ENCODE measurements around the gene HSPA6. TPM values are rescaled to one million over a fixed set of nuclear protein-coding genes. Genes with fewer than 3 reads are reported as not detected.

The HSPA6 gene
- total and polyA plus RNA-seq, 10 of the 15 experiments (the other 5 are each of a cell fraction or from before 2014, with no cell fraction given) = 0.05 to 8.8 (median 0.66) TPM

GRCh38 chr1:161539731-161540569 is 15.6 kb downstream of the HSPA6 start (continued):
- TF ChIP-seq SPI1 (IDR thresholded peaks at IDR 0.05; ENCODE audit: borderline replicate concordance, insufficient read depth, low read depth, low read length) (peak; percentile 11; the same call in 1 of the 2 replicates), ZNF384 (IDR thresholded peaks at IDR 0.05; ENCODE audit: borderline replicate concordance, low read depth, low read length) (peak; percentile 83), SMARCA5 (IDR thresholded peaks at IDR 0.05) (peak; percentile 94), STAT1 (conservative IDR thresholded peaks at IDR 0.05) (0 out of 2 replicates have a peak, but pooled peaks have one; percentile 44), GATAD2B (conservative IDR thresholded peaks at IDR 0.05; ENCODE audit: low read depth) (peak; percentile 87), HCFC1 (IDR thresholded peaks at IDR 0.05; ENCODE audit: low read length) (peak; percentile 38; the same call in 1 of the 2 replicates), ZNF24 (IDR thresholded peaks at IDR 0.05) (peak; percentile 99), GABPA (IDR thresholded peaks at IDR 0.05; ENCODE audit: low read depth) (peak; percentile 76), IRF3 (IDR thresholded peaks at IDR 0.05) (peak; percentile 45; the same call in 1 of the 2 replicates), DPF2 (IDR thresholded peaks at IDR 0.05) (peak; percentile 85), TBL1XR1 (IDR thresholded peaks at IDR 0.05; ENCODE audit: low read depth, low read length) (peak; percentile 82), MEF2A (IDR thresholded peaks at IDR 0.05; ENCODE audit: insufficient read depth, low read depth, low read length) (peak; percentile 66; the same call in 1 of the 2 replicates), NBN (IDR thresholded peaks at IDR 0.05) (peak; percentile 95), BACH1 (IDR thresholded peaks at IDR 0.05; ENCODE audit: borderline replicate concordance) (peak; percentile 87), TARDBP (IDR thresholded peaks at IDR 0.05; ENCODE audit: borderline replicate concordance) (peak; percentile 99), RELA (IDR thresholded peaks at IDR 0.05; ENCODE audit: borderline replicate concordance, partially characterized antibody) (peak; percentile 65), RCOR1 (conservative IDR thresholded peaks at IDR 0.05; ENCODE audit: low read depth, low read length) (0 out of 2 replicates have a peak, but pooled peaks have one; percentile 81)

Measured in GM12878 (cell line).